Effector memory CD8-positive, alpha-beta T cell (primary cell): Measurements from ENCODE around the gene ZFX.
"Not testable (repeated sequence)": the region's sequence is repeated elsewhere in the genome, so short reads cannot be mapped to it uniquely, and the experiment has no call there.

Source experiments
- ATAC-seq: fragments of 150-1000 bp; cut with Tn5 transposase; replicated peaks from 2 replicates; pipeline ENCODE4 v1.10.0; 2021; ENCODE audit warnings: mild to moderate bottlenecking, moderate library complexity
- DNase-seq, 3 experiments: peaks; one replicate each; pipeline ENCODE4 v3.0.0; 2021
- H3K27ac Mint-ChIP-seq, 2 donors: one replicate each; pipeline ENCODE4 v1.8.0; 2022; ENCODE audit warnings: mild to moderate bottlenecking in 2 of 2, mixed read lengths in 2 of 2, moderate library complexity in 2 of 2
- H3K27me3 Mint-ChIP-seq, 2 donors: one replicate each; pipeline ENCODE4 v1.8.0; 2022; ENCODE audit warnings: mixed read lengths in 2 of 2
- H3K36me3 Mint-ChIP-seq: one replicate; pipeline ENCODE4 v1.8.0; 2022; ENCODE audit warnings: mild to moderate bottlenecking, moderate library complexity, mixed read lengths; ENCODE audit not compliant: insufficient read depth
- H3K4me1 Mint-ChIP-seq, 2 donors: one replicate each; pipeline ENCODE4 v1.8.0; 2022; ENCODE audit warnings: low read depth in 2 of 2, mixed read lengths in 2 of 2
- H3K4me3 Mint-ChIP-seq, 2 donors: one replicate each; pipeline ENCODE4 v1.8.0; 2022; ENCODE audit warnings: mild to moderate bottlenecking in 2 of 2, mixed read lengths in 2 of 2, moderate library complexity in 2 of 2
- H3K9me3 Mint-ChIP-seq, 2 donors: one replicate each; pipeline ENCODE4 v1.8.0; 2022; ENCODE audit warnings: mixed read lengths in 2 of 2
- total RNA-seq, 9 experiments: gene quantifications; one replicate each; lab custom pipeline; 2026; lab: John Stamatoyannopoulos, UW

Gene ZFX
- total RNA-seq, result 70.6 to 198 (median 94.3) reads per million in 9 experiments

DNA sequence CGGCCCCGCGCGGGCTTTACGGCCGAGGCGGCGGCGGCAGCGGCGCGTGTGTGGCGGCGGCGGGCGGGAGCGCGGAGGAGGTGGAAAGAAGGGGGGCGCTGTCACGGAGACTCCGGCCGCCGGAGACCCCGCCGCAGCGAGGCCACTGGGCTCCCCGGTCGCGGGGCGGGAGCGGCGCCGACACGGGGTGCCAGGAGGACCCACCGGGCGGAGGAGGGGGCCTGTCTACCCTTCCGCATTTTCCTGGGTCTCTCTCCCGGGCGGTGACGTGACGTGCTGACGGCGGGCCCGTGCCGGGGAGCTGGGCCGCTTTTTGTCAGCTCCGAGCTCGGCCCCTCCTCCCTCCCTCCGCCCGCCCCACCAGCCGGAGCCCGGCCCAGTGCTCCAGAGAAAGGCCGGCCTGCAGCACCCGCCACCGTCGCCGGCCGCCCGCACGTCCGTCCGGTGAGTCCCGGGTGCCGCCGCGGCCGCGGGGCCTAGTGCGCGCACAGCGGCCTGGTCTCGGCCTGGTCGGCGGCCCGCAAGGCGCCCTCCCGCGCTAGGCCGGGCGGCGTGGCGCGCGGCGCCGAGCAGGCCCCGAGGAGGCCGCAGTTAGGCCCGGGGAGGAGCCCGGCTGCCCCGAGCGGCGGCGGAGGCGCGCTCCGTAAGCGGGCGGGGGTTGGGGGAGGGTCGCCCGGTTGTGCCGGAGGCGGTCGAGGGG lies at the start of gene ZFX:
Gene ZFX (plus strand): TSS at position 379 of the 700 bp plus-strand sequence. CDS start 23,014 bp downstream, outside the sequence.
- peaks cover 30% of the 10 kb centered on the region for H3K36me3 Mint-ChIP-seq
- no peaks in the 10 kb centered on the region for H3K9me3 Mint-ChIP-seq
- peaks cover 22 to 31% of the 10 kb centered on the region in 2 donors for H3K4me1 Mint-ChIP-seq
- no peaks in the 10 kb centered on the region for H3K27me3 Mint-ChIP-seq
- ATAC-seq (peak; percentile 44), DNase-seq (peak; percentile 33 to 48 (median 35))
- H3K27ac Mint-ChIP-seq, result peak within 1 kb of the TSS; percentile 92 to 94
- peak within 1 kb of the TSS; percentile 75 to 86 for H3K4me3 Mint-ChIP-seq

DNA sequence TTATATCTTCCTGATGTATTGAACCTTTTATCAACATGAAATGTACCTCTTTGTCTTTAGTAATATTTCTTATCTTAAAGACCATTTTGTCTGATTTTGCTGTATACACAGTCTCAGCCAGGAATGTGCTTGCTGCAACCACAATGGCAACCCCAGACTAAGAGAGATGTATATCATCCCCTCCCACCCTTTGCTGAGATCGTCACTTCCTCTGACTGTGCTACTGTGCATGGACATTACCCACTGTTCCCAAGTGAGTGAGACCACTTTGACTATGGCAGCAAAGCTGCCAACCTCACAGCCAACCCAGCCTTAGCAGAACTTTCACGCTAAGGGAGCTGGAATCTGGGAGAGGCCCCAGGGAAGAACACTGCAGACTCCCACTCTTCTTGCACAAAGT lies 48.8 kb upstream of the ZFX start:
- Mint-ChIP-seq H3K4me3 (no peak overlapping the region), H3K4me1 (peaks cover 0 to 13% of the 10 kb centered on the region in 2 donors), H3K36me3 (no peaks in the 10 kb centered on the region), H3K27ac (peak overlapping the region in 1 of 2 donors; percentile 67), H3K27me3 (no peaks in the 10 kb centered on the region), H3K9me3 (no peaks in the 10 kb centered on the region)
- no peak for DNase-seq
- no peak for ATAC-seq

GRCh38 chrX:24110069-24110468 lies 39.5 kb upstream of the ZFX start:
- Mint-ChIP-seq H3K4me3 (no peak overlapping the region), H3K36me3 (peaks cover 2% of the 10 kb centered on the region), H3K27me3 (no peaks in the 10 kb centered on the region), H3K4me1 (no peaks in the 10 kb centered on the region), H3K9me3 (no peaks in the 10 kb centered on the region), H3K27ac (no peak overlapping the region)
- ATAC-seq, result no peak
- no peak for DNase-seq

GRCh38 chrX:24113181-24113580 lies 36.3 kb upstream of the ZFX start:
- Mint-ChIP-seq H3K27ac (no peak overlapping the region), H3K4me1 (no peaks in the 10 kb centered on the region), H3K36me3 (no peaks in the 10 kb centered on the region), H3K9me3 (no peaks in the 10 kb centered on the region), H3K27me3 (no peaks in the 10 kb centered on the region), H3K4me3 (no peak overlapping the region)
- DNase-seq (no peak), ATAC-seq (no peak)

GRCh38 chrX:24117258-24117657 lies 32.3 kb upstream of the ZFX start:
- H3K36me3 Mint-ChIP-seq, result no peaks in the 10 kb centered on the region
- ATAC-seq (no peak), DNase-seq (no peak)
- no peak overlapping the region for H3K4me3 Mint-ChIP-seq
- H3K4me1 Mint-ChIP-seq, result no peaks in the 10 kb centered on the region
- no peaks in the 10 kb centered on the region for H3K27me3 Mint-ChIP-seq
- no peaks in the 10 kb centered on the region for H3K9me3 Mint-ChIP-seq
- no peak overlapping the region for H3K27ac Mint-ChIP-seq

GRCh38 chrX:24124244-24124799 lies 25.2 kb upstream of the ZFX start:
- Mint-ChIP-seq H3K36me3 (no peaks in the 10 kb centered on the region), H3K27me3 (no peaks in the 10 kb centered on the region), H3K4me1 (no peaks in the 10 kb centered on the region), H3K27ac (no peak overlapping the region), H3K4me3 (no peak overlapping the region), H3K9me3 (no peaks in the 10 kb centered on the region)
- DNase-seq, result no peak
- no peak for ATAC-seq

DNA sequence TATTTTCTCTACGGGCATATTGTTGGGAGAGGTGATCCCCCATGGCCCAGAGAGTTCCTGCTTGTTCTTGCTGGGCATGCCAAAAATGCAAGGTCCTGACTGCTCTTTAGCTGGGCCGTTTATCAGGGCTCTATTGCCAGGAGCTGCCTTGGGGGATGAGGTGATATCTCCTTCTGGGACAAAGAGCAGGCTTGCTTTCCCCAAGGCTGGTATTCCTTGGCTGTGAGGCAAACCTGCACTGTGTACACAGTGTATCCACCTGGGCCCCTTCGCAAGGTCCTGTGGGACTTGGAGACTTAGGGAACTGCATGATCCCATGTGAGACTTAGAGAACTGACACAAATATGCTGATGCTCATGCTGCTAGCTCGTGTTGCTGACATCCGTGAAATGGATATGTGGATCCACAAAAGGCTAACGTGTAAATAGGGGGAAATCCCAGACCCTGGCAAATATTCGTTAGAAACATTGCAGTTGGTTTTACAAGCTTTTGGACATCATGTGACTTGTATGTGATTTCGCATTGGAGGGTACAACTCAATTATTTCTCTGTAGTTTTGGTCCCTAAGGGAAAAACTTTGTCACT lies 24.4 kb upstream of the ZFX start:
- DNase-seq, result no peak
- Mint-ChIP-seq H3K9me3 (no peaks in the 10 kb centered on the region), H3K4me3 (no peak overlapping the region), H3K27ac (no peak overlapping the region), H3K4me1 (no peaks in the 10 kb centered on the region), H3K27me3 (no peaks in the 10 kb centered on the region), H3K36me3 (no peaks in the 10 kb centered on the region)
- ATAC-seq, result no peak

DNA sequence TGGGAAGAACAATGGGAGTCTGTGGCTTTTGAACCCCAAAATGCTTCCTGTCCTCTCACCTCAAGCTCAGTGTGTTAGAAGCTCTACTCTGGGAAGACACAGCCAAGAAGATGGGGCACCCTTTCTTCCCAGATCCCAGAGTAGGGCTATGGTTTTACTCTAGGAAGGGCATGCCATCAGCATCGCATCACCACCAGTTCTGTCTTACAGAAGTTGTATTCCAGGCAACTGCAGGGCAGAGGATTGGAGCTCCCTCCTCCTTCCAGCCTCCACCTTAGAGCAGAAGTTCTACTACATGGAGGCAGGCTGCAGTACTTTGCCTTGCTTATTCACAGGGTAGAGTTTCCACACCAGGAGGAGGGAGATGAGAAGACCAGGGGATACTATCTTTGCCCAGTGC lies 18.1 kb upstream of the ZFX start:
- DNase-seq, result no peak
- Mint-ChIP-seq H3K9me3 (no peaks in the 10 kb centered on the region), H3K27me3 (no peaks in the 10 kb centered on the region), H3K27ac (no peak overlapping the region), H3K4me3 (no peak overlapping the region), H3K4me1 (no peaks in the 10 kb centered on the region), H3K36me3 (no peaks in the 10 kb centered on the region)
- ATAC-seq, result no peak

GRCh38 chrX:24133312-24133711 lies 16.2 kb upstream of the ZFX start:
- no peaks in the 10 kb centered on the region for H3K4me1 Mint-ChIP-seq
- ATAC-seq (no peak), DNase-seq (no peak)
- no peaks in the 10 kb centered on the region for H3K27me3 Mint-ChIP-seq
- no peaks in the 10 kb centered on the region for H3K9me3 Mint-ChIP-seq
- no peak overlapping the region for H3K27ac Mint-ChIP-seq
- H3K4me3 Mint-ChIP-seq, result no peak overlapping the region
- no peaks in the 10 kb centered on the region for H3K36me3 Mint-ChIP-seq

DNA sequence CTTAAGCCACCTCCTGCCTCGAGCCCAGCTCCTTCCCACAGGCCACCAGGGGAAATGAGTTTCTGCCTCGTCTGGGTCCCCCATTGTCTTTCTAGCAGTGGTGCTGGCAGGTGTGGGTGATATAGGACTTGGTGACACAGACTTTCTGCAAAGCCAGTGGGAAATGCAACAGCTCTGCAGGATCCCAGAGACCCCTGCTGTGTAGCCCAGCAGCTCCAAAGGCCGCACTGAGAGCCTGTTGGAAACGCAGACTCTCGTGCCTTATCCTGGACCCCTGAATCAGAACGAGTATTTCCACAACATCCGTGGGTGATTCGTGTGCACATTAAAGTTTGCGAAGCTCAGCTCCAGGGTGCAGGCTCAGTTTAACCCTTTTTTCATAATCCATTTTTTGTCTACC lies 13.8 kb upstream of the ZFX start:
- H3K27ac Mint-ChIP-seq, ATAC-seq, H3K36me3 Mint-ChIP-seq, H3K9me3 Mint-ChIP-seq, H3K27me3 Mint-ChIP-seq, DNase-seq, H3K4me3 Mint-ChIP-seq, H3K4me1 Mint-ChIP-seq: not testable (repeated sequence)

DNA sequence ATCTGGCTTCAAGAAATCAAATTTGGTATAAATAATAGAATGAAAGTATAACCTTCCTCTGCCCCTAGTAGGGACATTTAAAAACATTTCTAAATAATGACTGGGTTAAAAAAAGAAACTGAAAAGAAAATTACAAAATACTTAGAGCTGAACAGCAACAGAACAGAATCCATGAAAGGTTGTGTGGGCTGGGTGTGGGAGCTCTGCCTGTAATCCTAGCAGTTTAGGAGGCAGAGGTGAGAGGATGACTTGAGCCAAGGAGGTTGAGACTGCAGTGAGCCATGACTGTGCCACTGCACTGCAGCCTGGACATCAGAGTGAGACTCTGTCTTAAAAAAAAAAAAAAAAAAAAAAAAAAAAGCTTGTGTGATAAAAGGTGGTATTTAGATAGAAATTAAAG lies 12.3 kb upstream of the ZFX start:
- no peaks in the 10 kb centered on the region for H3K27me3 Mint-ChIP-seq
- no peak overlapping the region for H3K4me3 Mint-ChIP-seq
- ATAC-seq (no peak), DNase-seq (no peak)
- H3K9me3 Mint-ChIP-seq, result no peaks in the 10 kb centered on the region
- no peak overlapping the region for H3K27ac Mint-ChIP-seq
- no peaks in the 10 kb centered on the region for H3K36me3 Mint-ChIP-seq
- no peaks in the 10 kb centered on the region for H3K4me1 Mint-ChIP-seq

GRCh38 chrX:24143982-24144381 lies 5.5 kb upstream of the ZFX start:
- not testable (repeated sequence) for H3K27me3 Mint-ChIP-seq, ATAC-seq

GRCh38 chrX:24144528-24144927 lies 5.0 kb upstream of the ZFX start:
- H3K36me3 Mint-ChIP-seq, result peaks cover 10% of the 10 kb centered on the region
- DNase-seq, result no peak
- H3K4me1 Mint-ChIP-seq, result peaks cover 0 to 2% of the 10 kb centered on the region in 2 donors
- no peak overlapping the region for H3K4me3 Mint-ChIP-seq
- H3K27me3 Mint-ChIP-seq, result no peaks in the 10 kb centered on the region
- no peak for ATAC-seq
- no peaks in the 10 kb centered on the region for H3K9me3 Mint-ChIP-seq
- no peak overlapping the region for H3K27ac Mint-ChIP-seq

More at GRCh38 chrX:24143982-24144381, 5.5 kb upstream of the ZFX start:
- H3K4me3 Mint-ChIP-seq, H3K27ac Mint-ChIP-seq, DNase-seq, H3K36me3 Mint-ChIP-seq, H3K4me1 Mint-ChIP-seq, H3K9me3 Mint-ChIP-seq: not testable (repeated sequence)
